Astrocyte of the hippocampus (primary cell): ENCODE measurements around the gene SPIN1.
"Not testable (repeated sequence)": the region's sequence is repeated elsewhere in the genome, so short reads cannot be mapped to it uniquely, and the experiment has no call there.

Source experiments
- DNase-seq: peaks from one replicate; pipeline ENCODE4 v3.0.0; 2011; ENCODE audit warnings: low read depth, low spot score

Gene SPIN1

DNA sequence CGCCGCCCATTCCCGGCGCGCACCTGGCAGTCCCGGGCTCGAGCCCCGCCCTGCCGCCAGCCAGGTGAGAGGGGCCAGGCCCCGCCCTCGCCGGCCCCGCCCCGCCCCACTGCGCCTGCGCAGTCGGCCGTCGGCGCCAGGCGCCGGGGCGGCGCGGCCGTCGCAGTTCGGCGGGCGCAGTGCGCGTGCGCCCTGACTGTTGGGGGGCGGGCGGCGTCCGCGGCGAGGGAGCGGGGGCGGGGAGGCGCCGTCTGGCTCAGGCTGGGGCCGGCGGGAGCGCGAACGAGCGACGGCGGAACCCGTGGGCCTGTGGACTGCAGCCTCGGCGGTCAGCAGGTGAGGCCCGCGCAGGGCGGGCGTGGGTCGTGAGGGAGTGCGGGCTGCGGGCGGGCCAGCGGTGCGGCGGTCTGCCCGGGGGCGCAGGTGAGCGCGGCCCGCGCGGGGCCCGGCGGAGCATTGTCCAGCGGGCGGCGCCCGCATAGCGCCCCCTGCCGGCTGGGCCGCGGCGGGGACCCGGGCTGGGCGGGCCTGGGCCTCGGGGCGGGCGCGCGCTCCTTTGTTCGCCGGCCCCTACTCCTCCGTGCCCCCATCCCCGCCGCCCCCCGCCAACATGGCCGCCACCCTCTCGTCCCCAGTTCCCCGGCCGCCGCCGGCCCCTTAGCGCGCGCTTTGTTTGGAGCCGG lies at the start of gene SPIN1:
TSS of gene SPIN1 (plus strand) at position 242 of the 683 bp plus-strand sequence. CDS start 38,096 bp downstream, outside the sequence.
- peak; percentile 94 for DNase-seq

DNA sequence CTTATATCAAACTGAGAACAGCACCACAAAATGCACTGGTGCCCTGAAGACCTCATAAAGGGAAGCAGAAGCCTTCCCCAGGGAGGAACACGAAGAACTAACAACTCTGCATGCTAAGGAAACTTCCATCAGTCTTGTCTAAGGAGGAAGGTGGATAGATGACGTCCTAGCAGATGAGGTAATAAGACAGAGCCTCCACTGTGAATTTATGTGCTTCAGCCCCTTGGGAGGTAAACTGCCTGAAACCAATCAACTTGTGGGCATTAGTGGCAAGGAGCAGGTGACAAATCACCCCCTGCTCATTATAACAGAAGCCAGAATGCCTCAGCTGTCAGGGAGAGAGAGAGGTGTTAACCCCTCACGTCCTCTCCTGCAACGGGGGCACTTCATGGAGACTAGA lies 48.9 kb upstream of the SPIN1 start:
- DNase-seq, result no peak

DNA sequence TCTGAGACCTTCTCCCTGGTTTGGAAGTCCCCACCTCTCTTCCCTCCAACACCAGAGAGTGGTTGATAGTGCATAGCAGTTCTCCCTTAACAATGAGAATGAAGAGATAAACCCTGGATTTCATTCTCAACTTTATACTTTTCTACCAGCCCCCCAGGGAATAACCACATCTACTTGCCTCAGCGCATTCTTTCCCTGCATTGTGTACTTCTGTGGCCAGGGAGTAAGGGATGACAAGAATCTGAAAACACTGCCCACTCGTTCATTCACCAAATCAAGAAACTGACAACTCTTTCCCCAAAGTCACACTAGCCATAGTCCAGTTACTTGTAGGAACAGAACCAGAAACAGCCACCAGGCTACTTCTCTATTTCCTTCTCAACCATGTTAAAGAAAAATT lies 46.0 kb upstream of the SPIN1 start:
- peak; percentile 74 for DNase-seq

DNA sequence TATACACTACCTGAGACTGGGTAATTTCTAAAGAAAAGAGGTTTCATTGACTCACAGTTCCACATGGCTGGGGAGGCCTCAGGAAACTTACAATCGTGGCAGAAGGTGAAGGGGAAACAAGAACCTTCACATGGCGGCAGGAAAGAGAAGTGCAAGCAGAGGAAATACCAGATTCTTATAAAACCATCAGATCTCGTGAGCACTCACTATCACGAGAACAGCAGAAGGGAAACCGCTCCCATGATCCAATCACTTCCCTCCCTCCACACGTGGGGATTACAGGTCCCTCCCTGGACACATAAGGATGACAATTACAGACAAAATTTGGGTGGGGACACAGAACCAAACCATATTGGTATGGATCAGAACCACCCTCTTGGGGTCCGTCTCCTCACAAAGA lies 44.2 kb upstream of the SPIN1 start:
- no peak for DNase-seq

DNA sequence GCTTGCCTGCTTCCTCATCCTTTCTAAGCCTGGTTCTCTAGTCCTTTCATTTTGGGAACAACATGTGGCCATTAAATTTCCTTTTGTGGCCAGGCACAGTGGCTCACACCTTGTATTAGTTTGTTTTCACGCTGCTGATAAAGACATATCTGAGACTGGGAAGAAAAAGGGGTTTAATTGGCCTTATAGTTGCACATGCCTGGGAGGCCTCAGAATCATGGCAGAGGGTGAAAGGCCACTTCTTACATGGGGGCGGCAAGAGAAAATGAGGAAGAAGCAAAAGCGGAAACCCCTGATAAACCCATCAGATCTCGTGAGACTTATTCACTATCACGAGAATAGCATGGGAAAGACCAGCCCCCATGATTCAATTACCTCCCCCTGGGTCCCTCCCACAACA lies 37.9 kb upstream of the SPIN1 start:
- not testable (repeated sequence) for DNase-seq

DNA sequence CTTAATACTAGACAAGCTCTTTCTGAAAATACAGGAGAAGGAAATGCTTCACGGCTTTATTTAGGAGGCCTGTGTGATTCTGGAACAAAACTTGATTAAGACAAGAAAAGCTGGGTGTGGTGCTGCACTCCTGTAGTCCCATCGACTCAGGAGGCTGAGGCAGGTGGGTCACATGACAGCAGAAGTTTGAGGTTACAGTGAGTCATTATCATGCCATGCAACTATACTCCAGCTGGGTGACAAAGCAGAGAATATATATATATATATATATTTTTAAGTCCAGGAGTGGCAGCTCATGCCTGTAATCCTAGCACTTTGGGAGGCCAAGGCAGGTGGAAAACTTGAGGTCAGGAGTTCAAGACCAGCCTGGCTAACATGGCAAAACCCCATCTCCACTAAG lies 33.1 kb upstream of the SPIN1 start:
- DNase-seq, result no peak

DNA sequence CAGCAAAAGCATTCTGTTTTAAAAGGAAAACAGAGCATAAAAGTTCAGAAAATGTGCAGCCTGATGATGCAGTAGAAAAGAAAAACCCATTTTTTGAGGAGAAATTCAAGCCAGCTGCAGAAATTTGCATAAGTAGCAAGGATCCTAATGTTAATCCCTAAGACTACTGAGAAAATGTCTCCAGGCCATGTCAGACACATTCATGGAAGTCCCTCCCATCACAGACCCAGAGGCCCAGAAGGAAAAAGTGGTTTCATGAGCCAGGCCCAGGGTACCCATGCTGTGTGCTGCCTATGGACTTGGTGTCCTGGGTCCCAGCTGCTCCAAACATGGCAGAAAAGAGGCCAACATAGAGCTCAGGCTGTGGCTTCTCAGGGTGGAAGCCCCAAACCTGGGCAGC lies 31.0 kb upstream of the SPIN1 start:
- not testable (repeated sequence) for DNase-seq

DNA sequence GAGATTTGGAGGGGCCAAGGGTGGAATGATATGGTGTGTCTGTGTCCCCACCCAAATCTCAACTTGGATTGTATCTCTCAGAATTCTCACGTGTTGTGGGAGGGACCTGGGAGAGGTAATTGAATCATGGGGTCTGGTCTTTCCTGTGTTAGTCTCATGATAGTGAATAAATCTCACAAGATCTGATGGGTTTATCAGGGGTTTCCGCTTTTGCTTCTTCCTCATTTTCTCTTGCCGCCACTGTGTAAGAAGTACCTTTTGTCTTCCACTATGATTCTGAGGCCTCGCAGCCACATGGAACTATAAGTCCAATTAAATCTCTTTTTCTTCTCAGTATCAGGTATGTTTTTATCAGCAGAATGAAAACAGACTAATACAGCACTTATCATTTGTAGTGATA lies 29.5 kb upstream of the SPIN1 start:
- DNase-seq, result no peak

DNA sequence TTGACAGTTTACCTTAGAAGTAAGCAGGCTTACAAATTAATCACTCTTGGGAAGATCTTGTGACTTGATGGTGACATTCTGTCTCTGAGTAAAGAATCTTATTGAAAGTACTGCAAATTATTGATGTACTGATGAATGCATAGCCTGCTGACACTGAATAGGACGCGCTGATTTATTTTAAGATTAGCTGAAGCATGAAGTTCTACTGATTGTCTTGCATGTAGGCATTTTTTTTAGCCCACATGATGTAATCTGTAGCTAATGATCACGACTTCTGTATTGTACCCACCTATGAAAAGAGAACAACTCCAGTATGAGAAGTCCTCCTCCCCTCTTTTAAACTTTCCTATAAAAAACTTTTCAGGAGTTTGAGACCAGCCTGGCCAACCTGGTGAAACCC lies 28.3 kb upstream of the SPIN1 start:
- no peak for DNase-seq

DNA sequence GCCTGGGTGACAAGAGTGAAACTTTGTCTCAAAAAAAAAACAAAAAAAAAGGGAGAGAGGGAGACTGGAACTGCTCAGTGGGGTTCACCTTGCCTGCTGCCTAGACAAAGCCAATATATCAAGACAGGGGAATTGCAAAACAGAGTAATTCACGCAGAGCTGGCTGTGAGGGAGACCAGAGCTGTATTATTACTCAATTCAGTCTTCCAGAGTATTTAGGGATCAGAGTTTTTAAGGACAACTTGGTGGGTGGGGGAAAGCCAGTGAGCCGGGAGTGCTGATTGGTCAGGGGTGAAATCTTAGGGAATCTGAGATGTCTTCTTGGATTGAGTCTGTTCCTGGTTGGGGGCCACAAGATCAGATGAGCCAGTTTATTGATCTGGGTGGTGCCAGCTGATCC lies 25.6 kb upstream of the SPIN1 start:
- no peak for DNase-seq

DNA sequence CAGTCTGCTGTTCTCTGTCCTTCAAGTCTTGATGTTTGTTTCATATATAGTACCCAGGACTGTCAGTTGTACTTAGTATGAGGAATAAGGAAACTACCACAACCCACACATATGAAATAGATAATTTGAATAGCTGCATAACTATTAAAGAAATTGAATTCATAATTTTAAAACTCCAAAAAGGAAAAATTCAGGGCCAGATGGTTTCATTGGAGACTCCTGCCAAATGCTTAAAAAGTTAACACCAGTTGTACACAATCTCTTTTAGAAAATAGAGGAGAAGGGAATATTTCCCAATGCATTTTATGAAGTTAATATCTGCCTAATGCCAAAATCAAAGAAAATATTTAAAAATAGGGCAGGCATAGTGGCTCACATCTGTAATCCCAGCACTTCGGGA lies 24.6 kb upstream of the SPIN1 start:
- no peak for DNase-seq

DNA sequence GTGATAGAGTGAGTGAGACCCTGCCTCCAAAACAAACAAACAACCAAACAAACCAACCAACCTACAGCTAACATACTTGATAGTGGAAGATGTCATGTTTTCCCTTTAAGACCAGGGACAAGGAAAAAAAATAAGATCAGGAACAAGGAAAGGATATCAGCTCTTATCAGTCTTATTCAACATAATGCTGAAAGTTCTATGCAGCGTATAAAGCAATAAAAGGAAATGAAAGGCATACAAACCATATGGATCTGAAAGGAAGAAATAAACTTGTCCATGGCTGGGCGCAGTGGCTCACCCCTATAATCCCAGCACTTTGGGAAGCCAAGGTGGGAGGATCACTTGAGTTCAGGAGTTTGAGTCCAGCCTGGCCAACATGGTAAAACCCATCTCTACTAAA lies 23.5 kb upstream of the SPIN1 start:
- DNase-seq, result no peak

DNA sequence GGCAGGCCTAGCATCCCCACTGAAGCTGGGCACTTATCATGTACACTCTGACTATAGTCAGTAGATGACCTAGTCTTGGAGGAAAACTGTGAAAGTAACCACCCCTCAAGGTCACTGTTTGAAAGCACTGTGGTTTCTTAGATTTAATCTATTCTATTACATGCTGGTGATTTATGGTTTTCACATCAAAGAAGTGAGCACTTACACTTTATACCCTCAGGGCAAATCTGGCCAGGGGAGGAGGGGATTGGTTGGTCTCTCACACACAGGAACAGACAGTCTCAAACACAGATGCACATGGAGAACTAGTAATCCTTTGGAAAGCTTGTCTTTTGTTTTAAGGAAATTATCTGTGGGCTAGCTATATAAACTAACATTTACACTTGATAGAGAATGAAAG lies 17.9 kb upstream of the SPIN1 start:
- no peak for DNase-seq

DNA sequence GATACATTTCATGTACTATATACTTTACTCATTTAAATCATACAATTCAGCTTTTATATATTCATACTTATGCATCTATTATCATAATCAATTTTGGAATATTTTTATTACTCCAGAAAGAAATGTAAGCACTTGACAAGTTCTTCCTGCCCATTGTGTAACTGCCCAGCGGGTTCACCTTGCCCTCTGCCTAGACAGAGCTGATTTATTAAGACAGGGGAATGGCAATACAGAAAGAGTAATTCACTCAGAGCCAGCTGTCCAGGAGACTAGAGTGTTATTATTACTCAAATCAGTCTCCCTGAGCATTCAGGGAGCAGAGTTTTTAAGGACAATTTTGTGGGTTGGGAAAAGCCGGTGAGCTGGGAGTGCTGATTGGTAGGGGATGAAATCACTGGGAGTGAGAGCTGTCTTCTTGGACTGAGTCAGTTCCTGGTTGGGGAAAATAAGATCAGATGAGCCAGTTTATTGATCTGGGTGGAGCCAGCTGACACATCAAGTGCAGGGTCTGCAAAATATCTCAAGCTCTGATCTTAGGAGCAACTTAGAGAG lies 16.1 kb upstream of the SPIN1 start:
- DNase-seq, result no peak

DNA sequence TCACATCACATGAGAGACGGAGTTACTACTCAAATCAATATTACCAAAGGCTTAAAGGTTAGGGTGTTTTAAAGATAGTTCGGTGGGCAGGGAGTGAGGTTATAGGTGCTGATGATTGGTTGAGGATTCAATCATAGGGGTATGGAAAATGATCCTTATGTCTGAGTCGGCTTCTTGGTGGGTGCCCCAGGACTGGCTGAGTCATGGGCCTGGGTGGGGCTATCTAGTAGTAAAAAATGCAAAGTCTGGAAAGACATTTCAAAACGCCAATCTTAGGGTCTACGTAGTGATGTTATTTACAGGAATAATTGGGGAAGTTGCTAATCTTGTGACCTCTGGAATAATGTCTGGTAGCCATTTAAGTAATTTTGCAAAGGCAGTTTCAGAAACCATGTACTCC lies 15.2 kb upstream of the SPIN1 start:
- no peak for DNase-seq

DNA sequence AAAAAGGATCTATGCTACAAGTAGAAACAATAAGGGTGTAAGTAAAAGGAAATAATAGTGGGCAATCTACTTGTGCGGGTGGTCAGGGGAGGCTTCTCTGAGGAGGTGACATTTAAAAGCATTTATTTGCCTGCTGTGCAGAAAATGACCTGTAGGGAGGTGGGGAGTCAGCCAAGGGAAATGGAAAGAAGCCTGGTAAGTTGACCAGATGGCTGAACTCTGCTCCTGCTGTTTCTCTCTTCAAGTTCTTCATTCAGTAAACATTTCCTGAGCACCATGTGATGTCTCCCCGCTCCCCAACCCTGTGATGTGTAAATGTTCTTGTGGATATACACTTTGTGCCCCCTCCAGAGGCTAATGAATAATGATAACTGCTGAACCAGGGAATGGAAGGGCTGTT lies 9.9 kb upstream of the SPIN1 start:
- no peak for DNase-seq

DNA sequence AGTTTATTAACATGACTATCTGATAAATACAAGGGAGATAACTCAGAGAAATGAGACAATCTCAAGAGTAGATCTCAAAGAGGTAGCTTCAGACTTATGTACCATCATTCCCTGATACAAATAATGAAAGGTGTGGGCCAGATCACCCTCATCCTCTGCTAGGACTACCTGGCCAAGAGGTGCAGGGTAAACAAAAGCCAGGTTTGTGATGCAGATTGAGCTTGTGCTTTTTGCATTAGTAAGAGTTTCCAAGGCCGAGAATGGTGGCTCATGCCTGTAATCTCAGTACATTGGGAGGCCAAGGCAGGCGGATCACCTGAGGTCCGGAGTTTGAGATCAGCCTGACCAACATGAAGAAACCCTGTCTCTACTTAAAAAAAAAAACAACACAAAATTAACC lies 8.9 kb upstream of the SPIN1 start:
- DNase-seq, result no peak

DNA sequence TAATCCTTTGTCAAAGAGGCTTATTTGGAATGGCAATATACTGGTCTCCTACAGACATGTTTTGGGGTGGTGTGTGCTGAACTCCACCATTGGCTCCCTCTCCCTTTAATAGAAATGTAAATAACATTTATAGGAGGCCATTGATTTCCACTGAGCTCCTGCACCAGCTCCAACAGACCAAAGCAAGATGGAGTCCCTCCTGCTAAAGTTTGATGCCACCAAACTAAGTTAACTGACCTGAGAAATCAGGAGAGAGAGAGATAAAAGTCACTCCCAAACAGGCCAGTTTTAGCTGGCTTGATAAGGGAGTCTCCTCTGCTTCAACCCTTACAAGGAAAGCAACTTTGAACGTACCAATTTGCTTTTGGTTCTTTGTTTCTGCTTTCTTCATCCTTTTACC lies 8.1 kb upstream of the SPIN1 start:
- DNase-seq, result no peak

DNA sequence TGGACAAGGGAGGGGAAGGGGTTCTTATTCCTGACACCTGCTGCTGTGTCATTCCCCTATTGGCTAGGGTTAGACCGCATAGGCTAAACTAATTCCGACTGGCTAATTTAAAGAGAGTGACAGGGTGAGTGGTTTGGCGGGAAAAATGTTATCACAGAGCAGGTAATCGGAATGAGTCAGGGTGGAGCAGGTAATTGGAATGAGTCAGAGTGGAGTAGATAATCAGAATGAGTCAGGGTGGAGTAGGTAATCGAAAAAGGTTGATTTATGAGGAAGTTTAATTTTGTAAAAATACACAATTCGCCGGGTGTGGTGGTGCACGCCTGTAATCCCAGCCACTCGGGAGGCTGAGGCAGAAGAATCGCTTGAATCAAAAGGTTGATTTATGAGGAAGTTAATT lies 6.9 kb upstream of the SPIN1 start:
- DNase-seq, result not testable (repeated sequence)

DNA sequence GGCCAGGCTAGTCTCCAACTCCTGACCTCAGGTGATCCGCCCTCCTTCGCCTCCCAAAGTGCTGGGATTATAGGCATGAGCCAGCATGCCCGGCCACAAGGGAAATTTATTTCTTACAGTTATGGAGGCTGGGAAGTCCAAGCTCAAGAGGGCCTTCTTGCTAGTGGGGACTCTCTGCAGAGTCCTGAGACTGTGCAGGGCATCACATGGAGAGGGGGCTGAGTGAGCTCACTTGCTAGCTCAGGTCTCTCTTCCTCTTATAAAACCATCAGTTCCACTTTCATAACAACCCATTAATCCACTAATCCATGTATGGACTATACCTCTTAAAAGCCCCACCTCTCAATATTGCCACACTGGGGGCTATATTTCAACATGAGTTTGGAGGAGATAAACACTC lies 5.1 kb upstream of the SPIN1 start:
- DNase-seq, result no peak

DNA sequence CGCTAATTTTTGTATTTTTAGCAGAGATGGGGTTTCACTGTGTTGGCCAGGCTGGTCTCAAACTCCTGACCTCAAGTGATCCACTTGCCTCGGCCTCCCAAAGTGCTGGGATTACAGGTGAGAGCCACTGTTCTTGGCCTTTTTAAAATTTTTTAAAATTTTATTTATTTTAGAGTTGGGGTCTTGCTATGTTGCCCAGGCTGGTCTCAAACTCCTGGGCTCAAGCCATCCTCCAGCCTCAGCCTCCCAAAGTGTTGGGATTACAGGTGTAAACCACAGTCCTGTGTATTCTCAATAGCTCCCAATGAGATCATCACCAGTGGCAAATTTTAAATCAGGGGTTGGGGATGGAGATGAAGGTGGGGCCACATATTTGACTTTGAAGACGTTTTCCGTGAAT lies 2.1 kb upstream of the SPIN1 start:
- DNase-seq, result not testable (repeated sequence)

DNA sequence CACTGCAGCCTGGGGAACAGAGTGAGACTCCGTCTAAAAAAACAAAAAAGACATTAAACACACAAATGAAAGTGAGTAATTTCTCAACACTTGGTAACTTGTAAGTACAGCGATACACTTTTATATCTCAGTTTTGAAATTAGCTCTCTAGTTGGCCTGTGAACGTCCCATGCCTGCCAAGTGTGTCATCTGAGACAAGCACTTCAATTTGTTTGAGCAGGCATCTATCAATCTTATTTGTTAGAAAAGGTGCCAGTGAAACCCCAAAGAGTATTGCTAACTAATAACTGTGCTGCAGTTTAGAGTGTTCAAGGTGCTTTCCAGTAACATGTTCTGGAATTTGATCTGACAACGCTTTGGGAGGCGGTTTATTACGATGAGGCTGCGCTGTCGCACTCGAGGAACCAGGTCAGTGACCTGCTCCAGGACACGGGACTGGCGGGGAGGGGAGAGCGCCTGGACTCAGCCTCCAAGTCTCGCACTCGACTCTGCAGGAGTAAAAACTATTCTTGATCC lies 1.1 kb upstream of the SPIN1 start:
- no peak for DNase-seq

DNA sequence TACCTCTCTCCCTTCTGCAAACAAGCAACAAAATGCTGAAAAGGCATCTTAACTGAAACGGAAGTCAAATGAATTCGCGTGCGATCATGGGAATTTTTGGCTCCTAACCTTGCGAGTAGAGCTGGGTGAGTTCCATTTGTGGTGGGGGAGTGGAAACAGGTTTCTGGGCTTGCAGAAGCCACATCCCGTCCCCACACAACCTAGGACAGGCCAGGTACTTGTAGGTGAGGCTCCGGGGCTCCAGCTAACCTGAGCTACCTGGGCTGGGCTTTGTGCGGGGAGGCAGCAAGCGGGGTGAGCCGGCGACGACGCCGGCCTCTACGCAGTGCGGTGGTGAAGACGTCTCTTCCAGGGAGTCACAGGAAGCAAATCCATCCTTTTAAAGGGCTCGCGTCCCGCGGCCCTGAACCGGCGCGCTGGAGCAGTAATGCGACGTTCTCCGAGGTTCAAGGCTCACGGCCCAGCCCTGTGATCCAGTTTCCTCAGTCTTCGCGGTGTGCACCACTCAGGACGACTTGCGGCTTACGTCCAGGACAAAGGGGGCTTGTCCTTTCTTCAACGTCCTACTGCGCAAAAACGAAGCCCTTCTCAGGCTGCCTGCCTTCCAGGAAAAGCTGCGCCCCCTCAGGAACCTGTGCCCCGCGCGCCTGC lies 567 bp upstream of the SPIN1 start:
- DNase-seq, result peak; percentile 76
